Activated T-cell treated with anti-CD3 and anti-CD28 coated beads for 24 hours (primary cell): ENCODE data around the gene TTC24.
"Not testable (repeated sequence)": the region's sequence is repeated elsewhere in the genome, so short reads cannot be mapped to it uniquely, and the experiment has no call there.

ENCODE experiments used
- DNase-seq: peaks from one replicate; pipeline ENCODE4 v3.0.0-alpha.2; 2020; ENCODE audit warnings: low read depth

TTC24 gene

DNA sequence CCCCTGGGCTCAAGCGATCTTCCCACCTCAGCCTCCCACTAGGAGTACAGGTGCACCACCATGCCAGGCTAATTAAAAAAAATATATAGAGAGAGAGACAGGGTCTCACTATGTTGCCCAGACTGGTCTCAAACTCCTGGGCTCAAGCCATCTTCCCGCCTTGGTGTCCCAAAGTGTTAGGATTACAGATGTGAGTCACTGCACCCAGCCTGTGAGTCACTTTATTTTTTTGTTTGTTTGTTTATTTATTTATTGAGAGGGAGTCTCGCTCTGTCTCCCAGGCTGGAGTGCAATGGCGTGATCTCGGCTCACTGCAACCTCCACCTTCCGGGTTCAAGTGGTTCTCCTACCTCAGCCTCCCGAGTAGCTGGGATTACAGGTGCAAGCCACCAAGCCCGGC is 8.4 kb downstream of the TTC24 start:
- not testable (repeated sequence) for DNase-seq

DNA sequence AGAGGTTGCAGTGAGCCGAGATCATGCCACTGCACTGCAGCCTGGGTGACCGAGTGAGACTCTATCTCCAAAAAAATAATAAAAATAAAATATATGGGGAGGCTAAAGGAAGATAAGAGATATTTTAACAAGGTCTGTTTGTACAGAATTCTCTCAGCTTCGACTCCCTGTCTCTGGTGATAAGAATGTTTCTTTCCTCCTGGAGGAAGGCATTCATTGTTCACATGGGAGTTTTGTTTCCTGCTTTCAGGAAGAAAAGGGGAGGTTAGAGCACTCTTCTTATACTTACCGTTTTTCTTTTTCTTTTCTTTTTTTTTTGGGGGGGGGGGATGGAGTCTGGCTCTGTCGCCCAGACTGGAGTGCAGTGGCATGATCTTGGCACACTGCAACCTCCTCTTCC is 10.0 kb downstream of the TTC24 start:
- DNase-seq = no peak

DNA sequence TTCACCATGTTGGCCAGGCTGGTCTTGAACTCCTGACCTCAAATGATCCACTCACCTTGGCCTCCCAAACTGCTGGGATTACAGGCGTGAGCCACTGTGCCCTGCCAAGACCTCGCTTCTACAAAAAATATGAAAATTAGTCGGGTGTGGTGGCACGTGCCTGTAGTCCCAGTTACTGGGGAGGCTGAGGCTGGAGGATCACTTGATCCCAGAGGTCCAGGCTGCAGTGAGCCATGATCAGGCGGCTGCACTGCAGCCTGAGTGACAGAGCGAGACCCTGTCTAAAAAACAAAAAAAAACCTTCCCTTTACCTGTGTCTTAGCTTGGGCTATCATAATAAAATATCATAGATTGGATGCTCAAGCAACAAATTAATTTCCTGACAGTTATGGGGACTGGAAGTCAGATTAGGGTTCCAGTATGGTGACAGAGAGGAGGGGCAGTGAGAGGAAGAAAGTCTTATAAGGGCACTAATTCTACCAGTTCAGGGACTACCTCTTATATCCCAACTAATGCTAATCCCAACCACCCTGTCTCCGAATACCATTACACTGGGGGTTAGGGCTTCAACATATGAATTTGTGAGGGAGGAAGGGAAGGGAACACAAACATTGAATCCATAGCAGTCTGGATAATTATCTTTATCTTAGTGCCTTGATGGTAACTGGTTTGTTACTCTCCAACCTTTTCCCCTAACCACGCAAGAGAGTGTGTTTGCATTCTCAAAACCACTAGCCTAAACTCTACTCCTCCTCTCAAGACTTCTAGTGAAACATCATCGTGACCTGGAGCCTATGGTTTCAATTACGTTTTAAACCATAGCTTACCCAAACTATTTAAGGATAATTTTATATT is 11.0 kb downstream of the TTC24 start:
- no peak for DNase-seq

DNA sequence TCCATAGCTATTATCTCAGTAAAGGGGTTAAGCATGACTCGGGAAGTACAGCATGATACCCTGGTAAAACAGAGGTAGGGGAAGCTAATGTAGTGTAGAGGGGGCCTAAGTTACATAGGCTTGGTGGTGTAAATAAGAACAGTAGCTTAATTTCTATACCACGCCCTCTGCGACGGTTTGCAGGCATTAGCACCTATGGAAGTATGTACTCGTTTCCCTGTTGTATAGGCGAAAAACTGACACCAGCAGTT is 11.6 kb downstream of the TTC24 start:
- no peak for DNase-seq

GRCh38 chr1:156591432-156592157 is 12.1 kb downstream of the TTC24 start, which contains the start of gene NAXE:
TSS of gene NAXE (plus strand) at chr1:156591776. CDS start at chr1:156591805, 29 bp downstream.
- peak; percentile 60 for DNase-seq

DNA sequence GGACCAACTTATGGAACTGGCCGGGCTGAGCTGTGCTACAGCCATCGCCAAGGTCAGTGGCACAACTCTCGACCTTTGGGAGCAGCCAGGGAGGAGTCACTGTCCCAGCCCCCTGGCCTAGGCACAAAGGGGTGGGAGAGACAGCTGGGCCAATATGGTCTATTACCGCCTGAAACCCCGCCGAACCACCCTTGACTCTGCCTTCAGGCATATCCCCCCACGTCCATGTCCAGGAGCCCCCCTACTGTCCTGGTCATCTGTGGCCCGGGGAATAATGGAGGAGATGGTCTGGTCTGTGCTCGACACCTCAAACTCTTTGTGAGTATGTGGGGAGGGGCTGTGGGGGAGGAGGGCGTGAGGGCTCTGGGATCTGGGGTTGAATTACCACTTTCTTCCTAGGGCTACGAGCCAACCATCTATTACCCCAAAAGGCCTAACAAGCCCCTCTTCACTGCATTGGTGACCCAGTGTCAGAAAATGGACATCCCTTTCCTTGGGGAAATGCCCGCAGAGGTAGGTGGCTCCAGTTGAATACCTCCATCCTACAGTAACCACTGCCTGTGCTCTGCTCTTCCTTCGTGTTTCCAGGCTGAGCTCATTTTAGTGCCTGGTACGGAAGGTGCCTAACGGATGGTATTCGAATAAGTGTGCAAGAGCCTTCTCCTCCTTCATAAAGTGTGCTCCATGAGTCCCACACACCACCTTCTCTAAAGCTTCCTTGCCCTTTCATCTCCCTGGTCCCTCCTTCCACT is 12.8 kb downstream of the TTC24 start:
- DNase-seq = no peak

DNA sequence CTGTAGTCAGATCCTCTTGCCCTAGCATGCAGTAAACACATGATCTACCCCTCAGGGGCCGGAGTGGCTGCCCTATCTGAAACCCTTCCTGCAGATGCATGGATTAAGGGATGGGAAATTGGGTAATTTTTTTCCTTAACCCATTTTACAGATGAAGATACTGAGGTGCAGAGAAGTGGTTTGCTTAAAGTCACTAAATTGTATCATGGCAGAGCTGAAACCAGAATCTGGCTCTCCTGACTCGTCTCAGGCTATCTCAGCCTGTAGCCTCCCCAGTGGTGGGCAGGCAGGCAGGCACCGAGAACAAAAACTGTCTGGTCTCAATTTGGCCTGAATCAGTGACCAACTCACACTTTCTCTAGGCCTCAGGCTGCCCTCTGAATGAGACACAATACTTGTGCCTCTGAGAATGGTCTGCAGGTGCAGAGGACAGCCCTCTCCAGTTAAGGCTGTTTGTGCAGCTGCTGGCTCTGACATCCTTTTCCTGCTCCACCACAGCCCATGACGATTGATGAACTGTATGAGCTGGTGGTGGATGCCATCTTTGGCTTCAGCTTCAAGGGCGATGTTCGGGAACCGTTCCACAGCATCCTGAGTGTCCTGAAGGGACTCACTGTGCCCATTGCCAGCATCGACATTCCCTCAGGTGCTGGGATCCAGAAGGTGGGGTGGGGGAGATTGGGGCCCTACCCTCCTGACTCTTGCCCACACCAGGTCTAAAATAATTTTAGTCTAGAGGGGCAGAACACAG is 13.6 kb downstream of the TTC24 start:
- no peak for DNase-seq

GRCh38 chr1:156593661-156593989 is 14.1 kb downstream of the TTC24 start:
- no peak for DNase-seq

DNA sequence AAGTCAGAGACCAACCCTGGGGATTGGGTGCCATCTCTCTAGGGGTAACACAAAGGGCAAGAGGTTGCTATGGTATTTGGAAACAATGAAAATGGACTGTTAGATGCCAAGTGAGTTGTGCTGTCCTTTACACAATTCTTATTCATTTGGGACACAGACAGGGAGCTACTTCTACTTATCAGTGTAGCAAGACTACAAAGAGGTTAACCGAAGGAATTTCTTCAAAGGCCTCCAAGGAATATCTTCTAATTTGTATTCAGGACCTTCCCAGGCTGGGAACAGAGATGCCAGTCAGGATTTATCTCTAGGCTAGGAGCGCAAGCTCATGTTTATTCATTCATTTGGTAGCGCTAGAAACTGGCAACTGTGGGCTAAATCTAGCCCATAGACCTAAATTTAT is 14.7 kb downstream of the TTC24 start:
- no peak for DNase-seq

DNA sequence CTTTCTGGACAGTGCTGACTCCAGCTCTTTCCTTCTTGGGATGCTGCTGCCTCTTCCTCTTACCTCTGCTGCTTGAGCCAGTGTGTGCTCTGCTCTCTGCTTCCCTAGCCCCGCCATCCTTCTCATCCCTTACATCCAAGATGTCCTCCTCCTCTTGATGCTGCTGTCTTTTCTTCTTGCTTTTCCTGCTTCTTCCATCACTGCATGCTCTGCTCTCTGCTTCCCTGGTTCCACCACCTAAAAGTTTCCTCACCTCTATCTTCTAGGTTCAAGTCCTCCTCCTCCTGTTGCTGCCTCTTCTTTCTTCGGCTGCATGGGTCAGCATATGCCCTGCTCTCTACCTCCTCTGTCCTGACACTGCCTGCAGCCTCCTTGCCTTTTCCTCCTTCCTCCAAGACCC is 15.5 kb downstream of the TTC24 start:
- DNase-seq = no peak

GRCh38 chr1:156596426-156596825 is 16.9 kb downstream of the TTC24 start:
- no peak for DNase-seq

- no peak for DNase-seq
These were observed 18.6 kb downstream of the TTC24 start for GRCh38 chr1:156598125-156598524.

GRCh38 chr1:156598731-156599432 is 19.4 kb downstream of the TTC24 start:
- no peak for DNase-seq

DNA sequence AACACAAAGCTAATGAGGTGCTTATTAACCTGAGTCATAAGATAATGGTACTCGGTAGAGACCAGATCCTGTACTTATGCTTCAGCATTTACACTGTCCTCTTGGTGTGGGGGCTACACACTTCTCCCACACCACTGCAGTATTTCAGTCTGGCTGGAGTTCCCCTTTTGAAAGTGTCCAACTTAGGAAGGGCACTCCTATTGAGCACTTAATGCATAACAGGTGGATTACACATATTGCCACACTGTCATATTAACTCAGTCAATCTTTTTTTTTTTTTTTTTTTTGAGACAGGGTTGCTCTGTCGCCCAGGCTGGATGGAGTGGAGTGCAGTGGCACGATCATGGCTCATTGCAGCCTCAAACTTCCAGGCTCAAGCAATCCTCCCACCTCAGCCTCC is 20.3 kb downstream of the TTC24 start:
- DNase-seq = no peak

GRCh38 chr1:156600733-156601121 is 21.2 kb downstream of the TTC24 start:
- no peak for DNase-seq

- peak; percentile 71 for DNase-seq
These were observed 21.8 kb downstream of the TTC24 start, which contains the start of gene GPATCH4 for GRCh38 chr1:156601122-156601830. TSS of gene GPATCH4 (minus strand) at chr1:156601479.

DNA sequence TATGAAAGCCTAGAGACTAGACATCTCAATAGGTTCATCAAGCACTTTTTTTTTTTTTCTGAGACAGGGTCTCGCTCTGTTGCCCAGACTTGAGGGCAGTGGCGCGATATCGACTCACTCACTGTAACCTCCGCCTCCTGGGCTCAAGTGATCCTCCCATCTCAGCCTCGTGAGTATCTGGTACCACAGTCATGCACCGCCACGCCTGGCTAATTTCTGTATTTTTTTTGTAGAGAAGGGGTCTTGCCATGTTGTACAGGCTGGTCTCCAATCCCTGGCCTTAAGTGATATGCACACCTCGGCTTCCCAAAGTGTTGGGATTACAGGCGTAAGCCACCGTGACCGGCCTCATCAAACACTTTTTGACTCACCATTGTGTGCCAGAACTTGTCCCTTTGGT is 22.4 kb downstream of the TTC24 start:
- no peak for DNase-seq

DNA sequence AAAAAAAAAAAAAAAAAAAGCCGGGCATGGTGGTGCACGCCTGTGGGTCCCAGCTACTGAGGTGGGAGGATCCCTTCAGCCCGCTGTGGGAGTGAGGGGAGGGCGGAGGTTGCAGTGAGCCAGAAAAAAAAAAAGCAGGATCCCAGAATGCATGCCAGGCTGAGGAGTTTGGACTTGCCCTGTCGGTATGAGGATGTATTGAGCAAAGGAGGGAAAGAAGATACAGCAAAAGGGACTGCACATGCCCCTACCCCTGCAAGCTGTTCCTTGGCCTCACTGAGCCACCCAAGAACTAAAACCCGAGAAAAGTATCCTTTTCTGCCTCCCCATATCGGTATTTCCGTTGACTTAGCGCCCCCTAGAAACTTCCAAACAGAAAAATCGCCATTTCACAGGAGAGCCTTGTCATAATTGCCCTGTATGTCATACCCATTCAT is 23.1 kb downstream of the TTC24 start:
- no peak for DNase-seq

DNA sequence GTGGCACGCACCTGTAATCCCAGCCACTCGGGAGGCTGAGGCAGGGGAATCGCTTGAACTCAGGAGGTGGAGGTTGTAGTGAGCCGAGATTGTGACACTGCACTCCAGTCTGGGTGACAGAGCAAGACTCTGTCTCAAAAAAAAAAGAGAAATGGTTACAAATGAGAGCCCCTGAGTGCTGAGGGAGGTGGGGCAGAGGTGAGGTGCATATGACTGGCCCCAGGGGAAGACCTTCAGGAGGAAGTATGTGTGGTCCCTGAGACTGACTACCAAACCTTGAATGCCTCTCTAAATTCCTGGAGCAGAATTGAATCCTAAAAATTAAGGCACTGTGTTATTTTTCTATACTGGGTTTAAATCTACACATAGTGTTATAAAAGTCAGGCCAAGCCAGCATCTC is 27.8 kb downstream of the TTC24 start:
- DNase-seq = not testable (repeated sequence)

- DNase-seq = peak; percentile 55
These were observed 28.6 kb downstream of the TTC24 start for GRCh38 chr1:156608036-156608674.
